Epithelial cell of esophagus (primary cell): ENCODE results near the gene YTHDC2.

Experiments used
- DNase-seq: peaks from one replicate; pipeline ENCODE4 v3.0.0; 2010; ENCODE audit warnings: low read depth
- H3K4me3 ChIP-seq: 2 replicates; pipeline ENCODE4 v1.5.1; 2011; ENCODE audit warnings: mild to moderate bottlenecking, low read length, control low read depth
- CTCF ChIP-seq: IDR thresholded peaks from 2 replicates; pipeline ENCODE4 v1.5.1; 2011; ENCODE audit warnings: low read depth, mild to moderate bottlenecking, low read length, control low read depth, inconsistent platforms; ENCODE audit not compliant: insufficient read depth; ENCODE audit errors: missing control alignments

The YTHDC2 gene

GRCh38 chr5:113608113-113608596, 94.7 kb downstream of the YTHDC2 start:
- peak; percentile 6 for DNase-seq

GRCh38 chr5:113612060-113612496, 98.6 kb downstream of the YTHDC2 start:
- no peak overlapping the region for H3K4me3 ChIP-seq
- DNase-seq: peak; percentile 47
- peak; percentile 42 for TF ChIP-seq CTCF

More at GRCh38 chr5:113608113-113608596, 94.7 kb downstream of the YTHDC2 start:
- TF ChIP-seq CTCF: no peak
- H3K4me3 ChIP-seq: no peak overlapping the region

- TF ChIP-seq CTCF: no peak
- DNase-seq: peak; percentile 68
- H3K4me3 ChIP-seq: no peak overlapping the region
Observed at GRCh38 chr5:113614191-113614590, 100.7 kb downstream of the YTHDC2 start.

DNA sequence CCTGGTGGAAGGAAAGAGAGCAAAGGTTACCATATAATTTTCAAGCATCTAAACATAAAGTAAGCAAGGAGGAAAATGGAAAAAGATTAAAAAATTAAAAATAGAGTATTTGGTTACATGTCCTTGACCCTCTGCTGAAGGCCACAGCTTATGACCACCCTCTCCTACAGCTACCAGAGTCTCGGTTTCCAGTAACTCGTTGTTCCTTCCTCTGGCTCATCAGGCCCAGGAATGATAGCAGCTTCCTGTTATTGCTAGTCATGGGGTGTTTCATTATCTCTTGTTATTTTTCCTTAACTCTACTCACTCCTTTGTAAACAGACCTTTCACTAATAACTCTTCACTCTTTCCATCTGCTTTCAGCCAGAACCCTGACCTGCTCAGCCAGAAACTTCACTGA, 102.2 kb downstream of the YTHDC2 start:
- H3K4me3 ChIP-seq: no peak overlapping the region
- TF ChIP-seq CTCF: no peak
- DNase-seq: peak; percentile 8

GRCh38 chr5:113617191-113617796, 103.8 kb downstream of the YTHDC2 start:
- no peak overlapping the region for H3K4me3 ChIP-seq
- DNase-seq: no peak
- no peak for TF ChIP-seq CTCF

DNA sequence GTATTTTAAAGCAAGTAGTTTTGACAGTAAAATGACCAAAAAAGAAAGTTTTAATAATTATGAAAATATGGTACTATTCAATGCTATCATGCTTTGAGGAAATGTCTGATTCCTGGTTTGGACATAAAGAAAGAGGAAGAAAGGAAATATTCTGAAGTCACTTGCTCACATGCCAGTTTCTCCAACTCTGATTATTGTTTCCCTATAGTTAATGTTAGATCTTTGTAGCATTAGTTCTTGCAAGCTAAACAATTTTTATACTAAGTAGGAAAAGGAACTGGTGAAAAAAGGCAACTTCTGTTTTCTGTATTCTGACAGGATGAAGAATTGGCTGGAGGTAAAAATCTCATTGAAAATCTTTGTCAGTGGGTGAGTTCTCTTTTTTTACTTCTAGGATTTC, 119.5 kb downstream of the YTHDC2 start:
- no peak for DNase-seq
- TF ChIP-seq CTCF: no peak
- H3K4me3 ChIP-seq: no peak overlapping the region

- no peak for DNase-seq
- H3K4me3 ChIP-seq: no peak overlapping the region
- TF ChIP-seq CTCF: no peak
Observed at GRCh38 chr5:113634957-113635356, 121.5 kb downstream of the YTHDC2 start.
